HEK293T (cell line): ENCODE measurements around the gene OTOA.
"Not testable (repeated sequence)": the region's sequence is repeated elsewhere in the genome, so short reads cannot be mapped to it uniquely, and the experiment has no call there.

Experiments used
- ARNT ChIP-seq: fragments of 450-650 bp; IDR thresholded peaks from 2 replicates; pipeline ENCODE4 v1.6.1; 2017; ENCODE audit warnings: mild to moderate bottlenecking
- CTBP1 ChIP-seq: fragments of 450-650 bp; IDR thresholded peaks from 2 replicates; pipeline ENCODE4 v1.6.1; 2016; ENCODE audit warnings: borderline replicate concordance
- ELF4 ChIP-seq: fragments of 450-650 bp; IDR thresholded peaks from 2 replicates; pipeline ENCODE4 v1.6.1; 2017; ENCODE audit warnings: antibody characterized with exemption
- FOXA1 ChIP-seq: fragments of 450-650 bp; IDR thresholded peaks from 2 replicates; pipeline ENCODE4 v1.6.1; 2016; ENCODE audit warnings: mild to moderate bottlenecking
- FOXK2 ChIP-seq: fragments of 450-650 bp; IDR thresholded peaks from 2 replicates; pipeline ENCODE4 v1.6.1; 2016; ENCODE audit warnings: mild to moderate bottlenecking
- FOXM1 ChIP-seq: fragments of 450-650 bp; IDR thresholded peaks from 2 replicates; pipeline ENCODE4 v1.6.1; 2017; ENCODE audit warnings: mild to moderate bottlenecking, borderline replicate concordance
- HDGF ChIP-seq: fragments of 450-650 bp; IDR thresholded peaks from 2 replicates; pipeline ENCODE4 v1.6.1; 2017; ENCODE audit warnings: antibody characterized with exemption, borderline replicate concordance
- L3MBTL2 ChIP-seq: fragments of 450-650 bp; conservative IDR thresholded peaks from 2 replicates; pipeline ENCODE4 v1.6.1; 2016; ENCODE audit warnings: mild to moderate bottlenecking
- NFRKB ChIP-seq: fragments of 450-650 bp; IDR thresholded peaks from 2 replicates; pipeline ENCODE4 v1.6.1; 2016; ENCODE audit warnings: mild to moderate bottlenecking, moderate library complexity
- SP1 ChIP-seq: fragments of 450-650 bp; IDR thresholded peaks from 2 replicates; pipeline ENCODE4 v1.6.1; 2017
- SUZ12 ChIP-seq: fragments of 450-650 bp; IDR thresholded peaks from 2 replicates; pipeline ENCODE4 v1.6.1; 2016; ENCODE audit warnings: mild to moderate bottlenecking
- TARDBP ChIP-seq: fragments of 450-650 bp; IDR thresholded peaks from 2 replicates; pipeline ENCODE4 v1.6.1; 2016
- ZNF384 ChIP-seq: fragments of 450-650 bp; IDR thresholded peaks from 2 replicates; pipeline ENCODE4 v1.6.1; 2016

DNA sequence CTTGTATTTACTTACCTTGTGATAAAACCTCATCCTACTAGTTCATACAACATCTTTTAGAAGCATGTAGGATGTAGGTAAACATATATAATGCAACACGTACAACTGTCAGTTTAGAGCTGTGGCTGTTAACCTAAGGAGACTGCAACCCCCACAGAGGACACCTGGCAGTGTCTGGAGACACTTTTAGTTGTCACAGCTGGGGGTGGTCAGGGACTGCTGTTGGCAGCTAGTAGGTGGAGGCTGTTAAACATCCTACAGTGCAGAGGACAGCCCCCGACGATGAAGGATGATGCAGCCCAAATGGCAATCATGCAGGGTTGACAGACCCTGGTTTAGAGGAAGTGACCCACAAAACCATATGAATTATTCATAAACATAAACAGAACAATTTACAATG, 134.8 kb downstream of the OTOA start:
- TF ChIP-seq FOXK2, SP1, FOXM1, L3MBTL2, ELF4, TARDBP, SUZ12, HDGF, ARNT, CTBP1, NFRKB, FOXA1, ZNF384: not testable (repeated sequence)
